ENCODE data around the gene RBM20.
A peak's percentile ranks its signal among the peaks of the same experiment; 100 is the strongest.

RBM20 gene

GRCh38 chr10:110730345-110731050 is 86.4 kb downstream of the RBM20 start:
- no peak for DNase-seq (ENCODE audit: low read depth in 2 of 2, low spot score in 1 of 2)

GRCh38 chr10:110733218-110733952 is 89.2 kb downstream of the RBM20 start:
- no peak for DNase-seq (ENCODE audit: low read depth in 2 of 2, low spot score in 1 of 2)

- no peak for DNase-seq (ENCODE audit: low read depth in 2 of 2, low spot score in 1 of 2)
Observed at GRCh38 chr10:110735620-110736027, 91.5 kb downstream of the RBM20 start.

- no peak for DNase-seq (ENCODE audit: low read depth in 2 of 2, low spot score in 1 of 2)
Observed at GRCh38 chr10:110737886-110738634, 93.9 kb downstream of the RBM20 start.

GRCh38 chr10:110739811-110740271 is 95.7 kb downstream of the RBM20 start:
- no peak for DNase-seq (ENCODE audit: low read depth in 2 of 2, low spot score in 1 of 2)

GRCh38 chr10:110742801-110743200 is 98.7 kb downstream of the RBM20 start:
- no peak for DNase-seq (ENCODE audit: low read depth in 2 of 2, low spot score in 1 of 2)

- DNase-seq (ENCODE audit: low read depth in 2 of 2, low spot score in 1 of 2), result no peak
Observed at GRCh38 chr10:110744782-110745181, 100.6 kb downstream of the RBM20 start.

GRCh38 chr10:110746254-110746826 is 102.2 kb downstream of the RBM20 start:
- peak in 1 of 2 donors; percentile 16 for DNase-seq (ENCODE audit: low read depth in 2 of 2, low spot score in 1 of 2)

GRCh38 chr10:110746969-110747608 is 103.0 kb downstream of the RBM20 start:
- DNase-seq (ENCODE audit: low read depth in 2 of 2, low spot score in 1 of 2), result no peak

GRCh38 chr10:110747609-110748464 is 103.7 kb downstream of the RBM20 start:
- DNase-seq (ENCODE audit: low read depth in 2 of 2, low spot score in 1 of 2), result no peak

- no peak for DNase-seq (ENCODE audit: low read depth in 2 of 2, low spot score in 1 of 2)
Observed at GRCh38 chr10:110748970-110749369, 104.8 kb downstream of the RBM20 start.

- DNase-seq (ENCODE audit: low read depth in 2 of 2, low spot score in 1 of 2), result no peak
Observed at GRCh38 chr10:110750931-110751330, 106.8 kb downstream of the RBM20 start.

- no peak for DNase-seq (ENCODE audit: low read depth in 2 of 2, low spot score in 1 of 2)
Observed at GRCh38 chr10:110751850-110752249, 107.7 kb downstream of the RBM20 start.

- no peak for DNase-seq (ENCODE audit: low read depth in 2 of 2, low spot score in 1 of 2)
Observed at GRCh38 chr10:110753462-110753861, 109.3 kb downstream of the RBM20 start.

GRCh38 chr10:110754375-110755105 is 110.4 kb downstream of the RBM20 start:
- DNase-seq (ENCODE audit: low read depth in 2 of 2, low spot score in 1 of 2), result no peak

- no peak for DNase-seq (ENCODE audit: low read depth in 2 of 2, low spot score in 1 of 2)
Observed at GRCh38 chr10:110755781-110756180, 111.6 kb downstream of the RBM20 start.

- DNase-seq (ENCODE audit: low read depth in 2 of 2, low spot score in 1 of 2), result no peak
Observed at GRCh38 chr10:110756876-110757275, 112.7 kb downstream of the RBM20 start.

- no peak for DNase-seq (ENCODE audit: low read depth in 2 of 2, low spot score in 1 of 2)
Observed at GRCh38 chr10:110757586-110757985, 113.5 kb downstream of the RBM20 start.

GRCh38 chr10:110758128-110758765 is 114.1 kb downstream of the RBM20 start:
- no peak for DNase-seq (ENCODE audit: low read depth in 2 of 2, low spot score in 1 of 2)
